NCI-H187 (cell line): Measurements from ENCODE around the gene PYCARD.
"Not testable (repeated sequence)": the region's sequence is repeated elsewhere in the genome, so short reads cannot be mapped to it uniquely, and the experiment has no call there.

Source experiments
- DNase-seq, 2 experiments: peaks; one replicate each; lab custom pipeline; 2025; lab: John Stamatoyannopoulos, UW

PYCARD gene

DNA sequence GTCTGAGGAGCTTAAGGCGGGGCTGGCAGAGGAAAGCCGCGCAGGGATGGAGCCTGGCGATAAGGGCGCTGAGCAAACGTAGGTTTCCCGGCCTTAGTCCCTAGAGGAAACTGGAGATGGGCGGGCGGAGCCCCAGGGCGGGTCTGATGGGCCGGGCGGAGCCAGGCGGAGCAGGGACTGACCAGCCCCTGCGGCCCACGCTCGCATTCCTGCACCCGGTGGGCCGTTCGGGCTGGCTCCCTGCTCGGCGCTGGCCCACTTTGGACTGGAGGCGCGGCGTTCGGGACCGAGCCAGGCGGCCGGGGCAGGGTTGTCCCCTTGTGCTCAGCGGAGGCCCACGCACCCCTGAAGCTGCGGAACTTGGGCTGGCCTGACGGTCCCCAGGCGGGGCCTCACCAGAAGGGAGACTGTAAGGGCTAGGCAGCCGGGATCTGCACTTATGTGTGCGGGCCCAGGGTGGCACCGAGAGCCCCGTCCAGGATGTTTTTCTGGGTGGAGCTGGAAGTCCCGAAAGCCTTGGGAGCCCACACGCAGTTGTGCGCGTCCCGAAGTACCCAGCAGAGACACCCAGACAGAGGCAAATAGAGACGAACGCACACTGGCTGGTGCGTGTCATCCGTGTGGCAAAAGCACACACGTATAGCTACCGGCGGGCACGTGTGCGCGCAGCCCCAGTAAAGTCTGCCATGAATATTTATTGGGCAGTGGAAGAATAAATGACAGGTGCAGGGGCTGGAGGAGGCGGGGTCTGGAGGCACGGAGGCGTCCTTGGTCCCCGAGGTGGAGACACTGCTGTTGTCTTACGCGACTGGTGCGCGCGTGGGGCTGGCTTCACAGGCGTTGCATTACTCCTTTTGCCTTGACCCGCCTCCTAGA, 13.0 kb upstream of the PYCARD start:
- no peak for DNase-seq

DNA sequence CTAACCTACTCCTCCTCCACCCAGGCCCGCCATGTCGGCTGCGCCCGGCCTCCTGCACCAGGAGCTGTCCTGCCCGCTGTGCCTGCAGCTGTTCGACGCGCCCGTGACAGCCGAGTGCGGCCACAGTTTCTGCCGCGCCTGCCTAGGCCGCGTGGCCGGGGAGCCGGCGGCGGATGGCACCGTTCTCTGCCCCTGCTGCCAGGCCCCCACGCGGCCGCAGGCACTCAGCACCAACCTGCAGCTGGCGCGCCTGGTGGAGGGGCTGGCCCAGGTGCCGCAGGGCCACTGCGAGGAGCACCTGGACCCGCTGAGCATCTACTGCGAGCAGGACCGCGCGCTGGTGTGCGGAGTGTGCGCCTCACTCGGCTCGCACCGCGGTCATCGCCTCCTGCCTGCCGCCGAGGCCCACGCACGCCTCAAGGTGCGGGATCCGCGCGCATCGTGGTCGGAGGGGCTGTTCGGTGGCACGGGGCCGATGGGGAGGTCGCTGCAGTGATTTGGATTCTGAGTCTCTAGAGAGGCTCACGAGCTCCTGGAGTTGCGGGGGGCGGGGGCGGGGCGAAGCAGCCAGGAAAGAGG, 12.2 kb upstream of the PYCARD start:
- DNase-seq, result no peak

DNA sequence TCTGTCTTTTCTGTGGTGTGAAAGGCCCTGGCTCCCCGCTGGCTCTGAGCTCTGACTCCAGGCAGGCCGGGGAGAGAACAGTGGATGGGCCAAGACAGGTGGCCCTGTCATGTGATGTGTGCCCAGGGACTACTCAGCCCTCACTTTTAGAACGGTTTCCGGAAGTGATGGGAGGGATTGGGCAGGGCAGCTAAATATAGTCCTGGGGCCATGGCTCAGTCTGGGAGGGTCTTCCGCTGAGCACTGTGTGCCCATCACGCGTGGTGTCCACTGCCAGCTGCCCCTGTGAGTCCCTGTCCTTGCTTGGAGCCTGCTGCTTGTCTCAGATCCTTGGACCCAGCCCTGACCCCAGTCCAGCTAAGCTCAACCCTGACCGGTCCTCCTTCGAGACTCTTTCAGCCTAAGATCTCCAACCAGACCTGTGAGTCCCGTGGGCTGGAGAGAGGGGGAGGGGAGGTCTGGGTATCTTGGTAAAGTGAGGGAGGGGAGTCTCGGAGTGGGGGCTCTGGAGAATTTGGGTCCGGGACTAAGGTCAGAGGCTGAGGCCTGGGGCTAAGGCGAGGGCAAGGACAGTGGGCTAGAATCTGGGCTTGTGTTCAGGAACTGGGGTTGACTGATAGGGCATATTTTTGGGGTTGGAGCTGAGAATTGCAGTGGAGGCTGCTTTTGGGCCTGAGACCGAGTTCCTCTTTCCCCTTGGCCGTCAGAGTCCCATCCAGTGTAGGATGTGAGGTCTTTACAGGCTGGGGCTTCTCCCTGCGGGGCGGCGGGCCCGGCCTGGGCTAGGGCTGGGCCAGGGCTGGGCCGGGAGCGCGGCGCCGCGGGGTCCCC, 11.5 kb upstream of the PYCARD start, which contains the start of gene TRIM72:
Gene TRIM72 (plus strand): TSS at position 243 of the 831 bp plus-strand sequence. CDS start 620 bp downstream, outside the sequence.
- no peak for DNase-seq

DNA sequence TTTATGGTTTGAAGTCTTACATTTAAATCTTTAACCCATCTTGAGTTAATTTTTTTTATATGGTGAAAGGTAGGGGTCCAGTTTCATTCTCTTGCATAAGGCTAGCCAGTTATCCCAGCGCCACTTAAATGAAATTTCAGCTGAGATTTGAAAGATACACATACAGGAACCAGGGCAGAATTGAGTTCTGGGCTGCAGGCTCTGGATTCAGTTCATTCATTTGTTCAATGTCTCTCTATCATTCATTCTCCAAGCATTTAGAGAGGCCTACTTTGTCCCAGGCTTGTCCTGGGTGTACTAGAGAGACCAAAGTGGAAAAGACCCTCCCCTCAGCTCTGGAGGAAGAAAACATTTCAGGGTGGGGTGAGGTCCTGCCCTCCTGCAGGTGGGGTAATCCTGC, 10.8 kb upstream of the PYCARD start:
- DNase-seq, result no peak

DNA sequence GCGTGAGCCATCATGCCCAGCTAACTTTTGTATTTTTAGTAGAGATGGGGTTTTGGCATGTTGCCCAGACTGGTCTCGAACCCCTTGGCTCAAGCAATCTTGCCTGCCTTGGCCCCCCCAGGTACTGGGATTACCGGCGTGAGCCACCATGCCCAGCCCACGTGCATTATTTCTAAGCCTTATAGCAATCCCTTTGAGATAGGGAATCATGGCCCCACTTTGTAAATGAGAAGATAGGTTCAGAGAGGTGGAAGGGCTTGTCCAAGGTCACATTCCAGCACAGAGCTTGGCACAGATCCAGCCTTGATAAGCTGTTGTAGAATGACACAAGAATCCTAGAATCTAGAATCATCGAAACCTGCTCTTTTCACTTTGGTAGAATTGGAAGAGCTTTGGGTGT, 4.2 kb upstream of the PYCARD start:
- no peak for DNase-seq

DNA sequence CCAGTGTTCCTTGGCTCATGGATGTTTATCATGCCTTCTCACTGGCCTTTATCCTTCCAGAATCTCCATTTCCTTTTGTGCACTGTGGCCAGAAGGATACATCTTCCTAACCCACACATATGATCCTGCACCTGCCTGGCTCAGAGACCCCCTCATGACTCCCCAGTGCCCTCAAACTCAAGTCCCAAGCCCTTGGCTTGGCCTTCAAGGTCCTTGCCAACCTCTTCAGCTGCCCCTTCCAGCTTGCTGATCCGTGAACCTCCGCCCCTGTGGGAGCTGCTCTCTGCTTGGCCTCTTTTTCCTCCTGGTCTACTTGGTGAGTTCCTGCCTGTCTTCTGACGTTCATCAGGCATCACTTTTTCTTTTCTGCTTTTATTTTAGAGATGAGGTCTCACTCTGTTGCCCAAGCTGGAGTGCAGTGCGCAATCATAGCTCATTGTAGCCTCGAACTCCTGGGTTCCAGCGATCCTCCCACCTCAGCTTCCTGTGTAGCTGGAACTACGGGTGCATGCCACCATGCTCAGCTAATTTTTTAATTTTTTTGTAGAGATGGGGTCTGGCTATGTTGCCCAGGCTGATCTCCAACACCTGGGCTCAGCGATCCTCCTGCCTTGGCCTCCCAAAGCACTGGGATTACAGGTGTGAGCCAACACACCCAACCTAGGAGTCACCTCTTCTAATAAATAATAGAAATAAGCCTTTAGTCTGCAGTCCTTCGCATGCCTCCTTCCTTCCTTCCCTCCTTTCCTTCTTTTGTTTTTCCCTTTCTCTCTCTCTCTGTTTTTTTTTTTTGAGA, 2.5 kb upstream of the PYCARD start:
- no peak for DNase-seq

DNA sequence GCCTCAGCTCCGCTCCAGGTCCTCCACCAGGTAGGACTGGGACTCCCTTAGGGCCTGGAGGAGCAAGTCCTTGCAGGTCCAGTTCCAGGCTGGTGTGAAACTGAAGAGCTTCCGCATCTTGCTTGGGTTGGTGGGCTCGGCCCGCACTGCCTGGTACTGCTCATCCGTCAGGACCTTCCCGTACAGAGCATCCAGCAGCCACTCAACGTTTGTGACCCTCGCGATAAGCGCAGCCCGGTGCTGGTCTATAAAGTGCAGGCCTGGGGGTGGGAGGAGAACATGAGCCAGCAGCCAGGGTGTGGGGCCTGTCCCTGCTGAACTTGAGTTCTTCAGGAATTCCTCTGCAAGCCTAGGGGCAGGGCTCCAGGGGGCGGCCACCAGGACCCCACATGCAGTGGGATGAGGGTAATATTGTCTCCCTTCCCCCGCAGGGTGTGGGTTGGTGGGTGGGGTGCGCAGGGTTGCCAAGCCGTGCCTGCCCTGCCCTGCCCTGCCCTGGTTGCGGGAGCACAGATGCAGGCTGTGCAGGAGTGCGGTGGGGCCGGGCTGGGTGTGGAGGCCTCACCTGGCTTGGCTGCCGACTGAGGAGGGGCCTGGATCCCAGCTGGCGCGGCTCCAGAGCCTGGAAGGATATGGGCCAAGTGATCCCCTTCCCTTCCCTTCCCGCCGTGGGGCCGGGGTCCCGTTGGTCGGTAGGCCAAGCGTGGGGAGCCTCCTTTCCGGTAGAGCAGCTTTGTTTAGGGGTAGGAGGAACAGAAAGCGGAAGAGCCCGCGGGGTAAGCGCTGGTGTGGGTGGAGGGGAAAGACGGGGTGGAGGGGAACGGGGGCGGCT, 762 bp downstream of the PYCARD start:
- DNase-seq, result no peak

DNA sequence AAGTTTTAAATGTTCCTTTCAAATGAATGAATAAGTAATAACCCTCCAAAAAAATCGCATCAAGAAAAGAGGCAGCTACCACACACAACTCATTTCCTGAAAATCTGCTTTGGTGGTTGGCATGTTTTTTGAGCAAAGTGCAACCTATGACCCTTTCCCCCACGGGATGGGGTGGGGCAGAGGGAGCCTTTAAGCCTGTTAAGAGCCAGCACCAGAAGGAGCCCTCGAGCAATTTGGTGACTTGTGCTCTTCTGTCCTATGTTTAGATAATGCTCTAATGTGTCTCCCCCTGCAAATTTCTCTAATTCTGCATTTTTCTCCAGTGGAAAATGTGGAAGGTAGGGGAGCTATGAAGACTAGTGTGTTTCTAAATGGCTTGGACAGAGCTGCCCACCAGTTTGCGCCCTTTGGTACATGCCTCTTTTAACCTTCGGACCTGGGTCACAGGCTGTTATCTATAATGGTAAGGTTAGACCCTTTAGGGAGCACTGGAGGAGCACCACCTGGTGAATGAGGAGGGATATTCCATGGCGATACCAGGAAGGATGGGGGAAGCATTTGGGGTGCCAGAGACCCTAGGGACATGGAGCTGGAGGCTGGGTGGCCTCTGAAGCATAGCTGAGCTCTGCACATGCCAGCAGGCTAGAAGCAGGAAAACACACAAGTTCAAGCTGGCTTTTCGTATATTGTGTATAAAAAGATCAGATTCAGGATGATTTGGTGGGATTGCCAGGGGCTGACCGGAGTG, 1.6 kb downstream of the PYCARD start:
- no peak for DNase-seq

DNA sequence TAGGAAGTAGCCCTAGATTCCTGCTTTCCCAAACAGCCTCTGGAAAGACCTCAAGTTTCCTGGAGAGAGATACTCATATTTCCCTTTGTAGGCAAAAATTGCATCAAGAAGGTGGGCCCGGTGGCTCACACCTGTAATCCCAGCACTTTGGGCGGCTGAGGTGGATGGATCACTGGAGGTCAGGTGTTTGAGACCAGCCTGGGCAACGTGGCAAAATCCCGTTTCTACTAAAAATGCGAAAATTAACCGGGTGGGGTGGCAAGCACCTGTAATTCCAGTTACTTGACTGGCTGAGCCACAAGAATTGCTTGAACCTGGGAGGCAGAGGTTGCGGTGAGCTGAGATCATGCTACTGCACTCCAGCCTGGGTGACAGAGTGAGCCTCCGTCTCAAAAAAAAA, 2.4 kb downstream of the PYCARD start:
- not testable (repeated sequence) for DNase-seq

DNA sequence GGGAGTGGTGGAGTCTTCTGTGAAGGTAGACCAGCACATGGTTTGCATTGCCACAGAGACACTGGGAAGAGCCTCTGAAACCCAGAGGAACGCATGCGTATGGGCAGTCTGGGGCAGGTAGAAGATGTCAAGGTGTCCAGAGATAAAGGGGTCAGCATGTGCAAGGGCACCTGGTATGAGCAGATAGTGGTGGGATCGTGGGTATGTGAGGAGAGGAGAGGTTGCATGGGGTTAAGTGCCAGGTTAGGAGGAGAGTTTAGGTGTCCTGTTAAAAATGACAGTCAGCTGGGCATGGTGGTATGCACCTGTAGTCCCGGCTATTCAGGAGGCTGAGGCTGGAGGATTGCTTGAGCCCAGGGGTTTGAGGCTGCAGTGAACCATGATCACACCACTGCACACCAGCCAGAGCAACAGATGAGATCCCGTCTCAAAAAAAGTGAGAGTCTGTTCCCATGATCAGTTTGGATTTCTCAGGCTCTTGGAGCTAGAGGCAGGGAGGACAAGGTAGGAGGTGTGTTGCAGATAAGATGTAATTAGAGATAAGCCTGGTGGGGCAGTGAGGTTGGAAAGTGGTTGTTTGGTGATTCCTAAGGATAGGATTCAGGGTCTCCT, 3.0 kb downstream of the PYCARD start:
- no peak for DNase-seq

DNA sequence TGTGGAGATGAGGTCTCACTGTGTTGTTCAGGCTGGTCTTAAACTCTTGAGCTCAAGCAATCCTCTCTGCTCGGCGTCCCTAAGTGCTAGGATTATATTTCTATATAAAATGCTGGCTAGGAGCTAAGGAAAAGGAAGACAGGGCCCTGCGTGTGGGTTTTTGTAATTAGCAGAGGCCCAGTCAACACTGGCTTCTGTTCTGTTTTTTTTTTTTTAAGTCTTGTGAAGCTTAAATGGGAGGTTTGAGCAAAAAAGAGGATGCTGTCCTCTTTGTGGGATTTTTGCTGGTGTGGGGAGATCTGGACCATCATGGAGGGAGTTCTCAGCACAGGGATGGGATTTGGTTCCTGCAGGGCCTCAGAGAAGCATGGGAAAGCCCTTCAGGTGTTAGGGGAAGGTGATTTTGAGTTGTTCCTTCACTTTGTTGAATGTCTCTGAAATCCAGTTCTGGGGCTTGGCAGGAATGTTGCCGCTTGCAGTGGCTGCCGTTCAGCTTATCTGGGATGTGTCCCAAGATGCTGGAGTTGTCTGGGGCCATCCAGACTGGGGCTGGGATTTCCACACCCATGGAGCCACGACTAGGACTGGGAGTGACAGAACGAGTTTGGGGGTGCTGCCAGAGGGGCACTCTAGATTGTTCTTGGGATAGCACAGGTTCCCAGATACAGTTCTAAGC, 4.2 kb downstream of the PYCARD start:
- no peak for DNase-seq

DNA sequence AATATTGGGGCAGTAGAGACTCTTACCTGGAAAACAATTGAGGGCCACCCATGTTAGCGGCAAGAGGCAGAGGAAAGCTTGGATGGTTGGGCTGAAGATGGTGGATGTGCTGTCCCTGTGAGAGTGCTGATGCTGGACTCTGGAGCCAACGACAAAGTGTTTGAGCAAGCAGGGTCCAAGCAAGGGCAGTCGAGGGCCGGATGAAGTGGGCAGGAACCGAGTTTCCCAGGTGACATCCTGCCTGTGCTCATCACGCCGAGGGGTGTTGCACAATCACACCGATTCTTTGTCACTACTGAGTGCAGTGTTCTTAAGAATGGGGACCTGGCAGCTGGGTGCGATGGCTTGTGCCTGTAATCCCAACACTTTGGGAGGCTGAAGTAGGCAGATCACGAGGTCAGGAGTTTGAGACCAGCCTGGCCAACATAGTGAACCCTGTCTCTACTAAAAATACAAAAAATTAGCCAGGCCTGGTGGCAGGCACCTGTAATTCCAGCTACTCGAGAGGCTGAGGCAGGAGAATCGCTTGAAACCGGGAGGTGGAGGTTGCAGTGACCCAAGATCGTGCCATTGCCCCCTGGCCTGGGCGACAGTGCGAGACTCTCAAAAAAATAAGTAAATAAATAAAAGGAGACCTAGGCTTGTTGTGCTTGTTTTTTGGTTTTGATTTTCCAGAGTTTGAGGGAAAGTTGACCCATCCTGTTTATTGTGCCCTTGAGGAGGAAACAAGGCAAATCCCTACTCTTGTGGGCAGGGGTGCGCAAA, 6.1 kb downstream of the PYCARD start:
- no peak for DNase-seq

DNA sequence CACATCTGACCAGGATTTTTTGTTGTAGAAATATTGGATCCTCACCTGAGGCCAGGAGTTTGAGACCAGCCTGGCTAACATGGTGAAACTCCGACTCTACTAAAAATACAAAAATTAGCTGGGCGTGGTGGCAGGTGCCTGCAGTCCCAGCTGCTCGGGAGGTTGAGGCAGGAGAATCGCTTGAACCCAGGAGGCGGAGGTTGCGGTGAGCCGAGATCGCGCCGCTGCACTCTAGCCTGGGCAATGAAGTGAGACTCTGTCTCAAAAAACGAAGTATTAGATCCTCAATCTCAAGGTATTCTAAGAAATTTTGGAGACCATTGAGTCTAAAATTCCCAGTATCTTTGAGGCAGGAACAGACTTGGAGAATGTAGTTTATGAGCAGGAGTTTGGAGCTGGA, 6.7 kb downstream of the PYCARD start:
- not testable (repeated sequence) for DNase-seq

DNA sequence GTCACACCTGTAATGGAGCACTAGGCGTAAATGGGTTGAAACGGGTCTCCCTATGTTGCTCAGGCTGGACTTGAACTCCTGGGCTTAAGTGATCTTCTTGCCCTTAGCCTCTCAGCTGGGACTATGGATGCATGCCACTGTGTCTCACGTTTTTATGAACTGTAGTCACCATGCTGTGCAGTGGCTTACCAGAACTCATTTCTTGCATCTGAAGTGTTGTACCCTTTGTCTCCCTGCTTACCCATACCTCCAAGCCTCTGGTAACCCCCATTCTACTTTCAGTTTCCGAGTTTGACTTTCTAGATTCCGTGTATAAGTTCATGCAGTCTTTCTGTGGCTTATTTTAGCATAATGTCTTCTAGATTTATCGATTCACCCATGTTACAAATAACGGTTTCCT, 7.7 kb downstream of the PYCARD start:
- DNase-seq, result no peak

DNA sequence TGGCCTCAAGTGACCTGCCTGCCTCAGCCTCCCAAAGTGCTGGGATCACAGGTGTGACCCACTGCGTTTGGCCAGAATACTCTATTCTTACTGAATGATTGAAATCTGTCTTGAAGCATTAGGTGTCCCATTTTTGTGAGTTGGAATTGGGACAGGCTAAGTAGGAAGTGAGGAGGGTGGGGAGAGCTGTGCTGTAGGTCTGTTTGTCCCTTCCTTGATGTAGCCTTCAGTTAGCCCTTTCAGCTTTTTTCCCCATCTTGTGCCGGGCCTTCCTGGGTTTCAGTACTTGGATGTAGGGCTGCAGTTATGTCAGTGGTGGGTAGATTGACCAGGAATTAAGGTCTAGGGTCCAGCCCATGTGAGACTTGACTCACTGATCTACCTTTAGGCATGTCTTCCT, 8.7 kb downstream of the PYCARD start:
- no peak for DNase-seq

DNA sequence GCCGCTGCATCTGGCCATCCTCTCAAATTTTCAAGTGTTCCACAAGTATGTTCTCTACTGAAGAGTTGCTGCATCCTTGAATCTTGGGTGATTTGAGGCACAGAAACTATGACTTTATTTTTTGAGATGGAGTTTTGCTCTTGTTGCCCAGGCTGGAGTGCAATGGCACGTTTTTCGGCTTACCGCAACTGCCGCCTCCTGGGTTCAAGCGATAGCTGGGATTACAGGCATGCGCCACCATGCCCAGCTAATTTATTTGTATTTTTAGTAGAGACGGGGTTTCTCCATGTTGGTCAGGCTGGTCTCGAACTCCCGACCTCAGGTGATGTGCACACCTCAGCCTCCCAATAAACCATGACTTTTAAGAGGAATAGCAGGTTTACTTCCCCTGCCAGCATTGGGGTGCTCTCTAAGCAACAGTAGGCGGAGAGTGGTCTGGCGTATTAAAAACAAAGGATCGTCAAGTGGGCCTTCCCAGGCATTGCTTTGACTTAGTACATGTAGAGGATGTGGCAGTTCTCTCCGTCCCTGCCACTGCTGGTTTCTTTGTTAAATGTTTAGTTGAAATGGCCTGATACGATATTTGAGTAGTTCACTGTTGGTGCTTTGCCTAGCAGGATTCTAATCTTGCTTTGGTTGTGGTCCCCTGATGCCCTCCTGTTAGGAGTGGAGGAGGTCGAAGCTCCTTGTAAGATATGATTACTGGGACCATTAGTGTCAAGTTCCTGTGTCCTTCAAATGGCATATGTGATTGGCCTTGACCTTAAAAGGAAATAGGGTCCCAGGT, 9.5 kb downstream of the PYCARD start:
- no peak for DNase-seq

DNA sequence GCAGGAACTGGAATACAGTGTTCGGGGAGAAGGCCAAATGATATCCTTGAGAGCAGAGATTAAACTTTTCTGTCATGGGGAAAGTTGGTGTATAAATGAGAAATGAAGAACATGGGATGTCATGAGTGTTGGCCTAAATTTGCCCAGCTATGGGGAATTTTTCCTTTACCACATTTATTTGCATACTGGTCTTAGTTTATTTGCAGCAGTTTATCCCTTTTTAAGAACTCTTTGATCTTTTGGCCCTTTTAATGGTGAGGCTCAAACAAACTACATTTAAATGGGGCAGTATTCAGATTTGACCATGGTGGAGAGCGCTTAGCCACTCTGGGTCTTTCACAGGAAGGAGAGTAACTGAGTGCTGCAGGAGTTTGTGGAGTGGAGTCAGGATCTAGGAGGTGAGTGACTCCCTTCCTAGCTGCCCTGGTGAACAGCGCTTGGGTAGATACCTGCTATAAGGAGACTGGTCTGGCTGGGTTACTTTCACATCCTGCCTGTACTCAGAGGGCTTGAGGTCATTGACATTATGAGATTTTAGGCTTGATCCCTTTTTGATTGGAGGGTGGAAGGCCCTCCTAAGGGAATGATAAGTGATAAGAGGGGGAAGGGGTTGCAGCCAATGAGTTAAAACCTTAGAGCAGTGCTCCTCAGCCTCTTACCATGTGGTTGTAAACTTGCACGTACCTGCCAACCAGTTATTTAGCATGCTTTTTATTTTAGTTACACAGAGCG, 10.7 kb downstream of the PYCARD start:
- DNase-seq, result no peak
